Retinal pigment epithelial cell (primary cell): Measurements from ENCODE around the gene PTPN4.

Experiments used
- DNase-seq: peaks from one replicate; pipeline ENCODE4 v3.0.0-alpha.2; 2010; ENCODE audit warnings: low read depth
- H3K4me3 ChIP-seq: 2 replicates; pipeline ENCODE4 v1.5.1; 2011; ENCODE audit warnings: mild to moderate bottlenecking, low read length, control low read depth, moderate library complexity
- CTCF ChIP-seq: conservative IDR thresholded peaks from 2 replicates; pipeline ENCODE4 v1.5.1; 2011; ENCODE audit warnings: low read depth, low read length, control low read depth, inconsistent platforms

Gene PTPN4

GRCh38 chr2:119864318-119864717, 104.6 kb downstream of the PTPN4 start:
- DNase-seq = no peak
- TF ChIP-seq CTCF = no peak

GRCh38 chr2:119871725-119872124, 112.0 kb downstream of the PTPN4 start:
- no peak overlapping the region for H3K4me3 ChIP-seq
- no peak for DNase-seq
- TF ChIP-seq CTCF = no peak

More at GRCh38 chr2:119864318-119864717, 104.6 kb downstream of the PTPN4 start:
- no peak overlapping the region for H3K4me3 ChIP-seq

GRCh38 chr2:119873350-119874315, 113.9 kb downstream of the PTPN4 start:
- DNase-seq = peak; percentile 71
- TF ChIP-seq CTCF = no peak
- H3K4me3 ChIP-seq = no peak overlapping the region

GRCh38 chr2:119879502-119879901, 119.8 kb downstream of the PTPN4 start:
- no peak for TF ChIP-seq CTCF
- DNase-seq = no peak
- H3K4me3 ChIP-seq = no peak overlapping the region

GRCh38 chr2:119888680-119889079, 129.0 kb downstream of the PTPN4 start:
- no peak overlapping the region for H3K4me3 ChIP-seq
- no peak for DNase-seq
- TF ChIP-seq CTCF = no peak

- no peak overlapping the region for H3K4me3 ChIP-seq
- TF ChIP-seq CTCF = no peak
- no peak for DNase-seq
Observed at GRCh38 chr2:119897736-119898395, 138.1 kb downstream of the PTPN4 start.
